Aorta (tissue), 5 donors: Measurements from ENCODE around the gene FBXL3. TPM values are rescaled to one million over a fixed set of nuclear protein-coding genes. Genes with fewer than 3 reads are reported as not detected.

Source experiments
- ATAC-seq: fragments of 200-7000 bp; cut with Tn5 transposase; one replicate; pipeline ENCODE4 v1.9.1; 2022; ENCODE audit warnings: moderate library complexity; ENCODE audit not compliant: low FRiP score
- DNase-seq, 2 donors: peaks; one replicate each; pipeline ENCODE4 v3.0.0-alpha.2; 2020
- H3K27ac ChIP-seq, 2 donors: one replicate each; pipeline ENCODE4 v1.5.1; 2013; ENCODE audit warnings: low read length in 2 of 2, mild to moderate bottlenecking in 2 of 2, moderate library complexity in 2 of 2, control low read depth in 1 of 2, inconsistent platforms in 1 of 2, low read depth in 1 of 2
- H3K27me3 ChIP-seq, 2 donors: one replicate each; pipeline ENCODE4 v1.6.1; 2013; ENCODE audit warnings: control low read depth in 1 of 2, low read length in 1 of 2, mild to moderate bottlenecking in 1 of 2, moderate library complexity in 1 of 2; ENCODE audit not compliant: insufficient read depth in 2 of 2, control insufficient read depth in 1 of 2
- H3K36me3 ChIP-seq, 2 donors: one replicate each; pipeline ENCODE4 v1.6.1; 2013; ENCODE audit warnings: control low read depth in 1 of 2, low read length in 1 of 2, mild to moderate bottlenecking in 1 of 2; ENCODE audit not compliant: insufficient read depth in 2 of 2, control insufficient read depth in 1 of 2
- H3K4me1 ChIP-seq, 2 donors: one replicate each; pipeline ENCODE4 v1.6.1; 2013; ENCODE audit warnings: low read length in 2 of 2, control low read depth in 1 of 2, mild to moderate bottlenecking in 1 of 2, moderate library complexity in 1 of 2; ENCODE audit not compliant: insufficient read depth in 2 of 2, control insufficient read depth in 1 of 2
- H3K4me3 ChIP-seq, 2 donors: one replicate each; pipeline ENCODE4 v1.5.1; 2013; ENCODE audit warnings: low read length in 2 of 2, control low read depth in 1 of 2, mild to moderate bottlenecking in 1 of 2
- H3K9me3 ChIP-seq: one replicate; pipeline ENCODE4 v1.6.1; 2013; ENCODE audit warnings: mild to moderate bottlenecking, low read length; ENCODE audit not compliant: control insufficient read depth
- WGBS, 2 donors: extraction: QIAGEN DNeasy Blood & Tissue Kit; methylation state at CpG; one replicate each; pipeline ENCODE4 v1.1.7; 2013; 5-methylcytosine and 5-hydroxymethylcytosine counted together
- intact Hi-C, 2 donors: fragments of 100-400 bp; cut with DNase I; formaldehyde crosslinking; loops; one replicate each; pipeline versions ENCODE4 v1.14.2 to v1.15.0; 2022
- long read RNA-seq, 2 donors: library from polyadenylated mRNA; unstranded; transcript quantifications; one replicate each; pipeline ENCODE4 v2.0.0, GENCODE V29; 2020 to 2021
- polyA plus RNA-seq, 2 donors: library from polyadenylated mRNA; stranded (reverse); fragments of 200-250 nt; gene quantifications; one replicate each; pipeline ENCODE4 v1.2.3, GENCODE V29; 2013
- total RNA-seq, 2 donors: library from RNA; stranded (reverse); fragmentation: NEBNext Ultra II Directional; extraction: Animal tissue kit (Norgen Biotek cat#: 25700); gene quantifications; one replicate each; pipeline ENCODE4 v1.2.1, GENCODE V29; 2021
- donor health status: healthy with polysubstance abuse.
- donor health status: Bipolar disorder and iron deficiency.
- donor health status: DM: no; HTN: no; CAD: no.
- donor health status: DM: no; HTN: no; CAD: no.
- donor health status: DM: yes; HTN: yes; CAD: no.

The FBXL3 gene, protein sequence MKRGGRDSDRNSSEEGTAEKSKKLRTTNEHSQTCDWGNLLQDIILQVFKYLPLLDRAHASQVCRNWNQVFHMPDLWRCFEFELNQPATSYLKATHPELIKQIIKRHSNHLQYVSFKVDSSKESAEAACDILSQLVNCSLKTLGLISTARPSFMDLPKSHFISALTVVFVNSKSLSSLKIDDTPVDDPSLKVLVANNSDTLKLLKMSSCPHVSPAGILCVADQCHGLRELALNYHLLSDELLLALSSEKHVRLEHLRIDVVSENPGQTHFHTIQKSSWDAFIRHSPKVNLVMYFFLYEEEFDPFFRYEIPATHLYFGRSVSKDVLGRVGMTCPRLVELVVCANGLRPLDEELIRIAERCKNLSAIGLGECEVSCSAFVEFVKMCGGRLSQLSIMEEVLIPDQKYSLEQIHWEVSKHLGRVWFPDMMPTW
- total RNA-seq (10 to 100 TPM; 62.1 to 73.9 TPM), polyA plus RNA-seq (10 to 100 TPM; 38.7 to 58.2 TPM)
- long read RNA-seq, donor 1, partial matches to known transcripts, result 0 of 14 reads
- long read RNA-seq, donor 1, other reads (novel, unspliced or antisense), result 10 of 14 reads
- long read RNA-seq, donor 2, transcript FBXL3-201 (5 exons, 3,503 nt), result major isoform, 26 of 43 reads
- long read RNA-seq, donor 2, partial matches to known transcripts, result 2 of 43 reads
- long read RNA-seq, donor 2, other reads (novel, unspliced or antisense), result 14 of 43 reads

DNA sequence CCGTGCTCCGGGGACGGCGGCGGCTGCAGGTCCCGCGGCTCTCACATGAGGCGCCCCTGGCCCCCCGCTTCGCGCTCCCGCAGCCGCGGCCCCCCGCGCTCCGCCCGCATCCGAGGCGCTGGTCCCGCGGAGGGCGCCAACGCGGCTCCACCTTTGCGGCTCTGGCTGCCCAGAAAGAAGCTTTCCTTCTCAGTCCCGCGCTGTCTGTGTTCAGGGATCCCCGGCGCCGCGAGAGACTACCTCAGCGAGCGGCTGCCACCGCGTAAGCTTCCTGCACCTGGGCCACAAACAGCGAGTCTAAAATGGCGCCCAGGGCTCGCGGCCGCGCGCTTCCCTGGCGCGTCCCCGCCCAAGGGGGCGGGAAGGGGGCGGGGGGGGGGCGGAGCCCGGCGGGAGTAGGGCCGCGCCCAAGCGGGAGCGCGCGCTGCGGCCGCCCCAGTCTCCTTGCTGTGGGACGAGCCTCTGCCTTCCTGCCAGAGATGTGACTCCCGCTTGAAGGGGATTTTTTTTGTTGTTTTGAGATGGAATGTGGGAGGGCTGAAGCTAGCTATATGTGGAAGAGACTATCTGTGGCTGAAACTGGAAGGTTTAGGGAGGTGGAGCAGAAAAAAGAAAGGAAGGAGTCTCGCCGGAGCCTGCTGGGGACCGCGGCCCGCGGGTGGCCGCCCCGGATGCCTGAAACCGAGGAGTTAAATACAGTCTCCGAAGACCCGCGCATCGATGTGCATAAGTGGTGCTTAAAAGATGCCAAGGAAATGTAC, at the start of gene FBXL3:
TSS of gene FBXL3 (minus strand) at position 299 of the 761 bp plus-strand sequence. CDS start 5,299 bp downstream, outside the sequence.
- peak; percentile 90 to 94 for DNase-seq
- 0 to 1% methylated on average over 30 to 74 of the region's 74 CpGs for WGBS, 2 donors
- intact Hi-C loops, result loop anchor here (10.0 kb wide), 1 partner anchor 298 kb away; the partner anchor contains the start of gene MYCBP2 (in 2 of the 2)
- H3K4me3 ChIP-seq, result peak within 1 kb of the TSS; percentile 98 to 100
- H3K27ac ChIP-seq, result peak within 1 kb of the TSS; percentile 92 to 99
- H3K9me3 ChIP-seq, result no peaks in the 10 kb centered on the region
- H3K36me3 ChIP-seq, result no peaks in the 10 kb centered on the region
- H3K4me1 ChIP-seq, result peaks cover 0 to 2% of the 10 kb centered on the region in 2 donors
- no peaks in the 10 kb centered on the region for H3K27me3 ChIP-seq
- peak; percentile 92 for ATAC-seq

DNA sequence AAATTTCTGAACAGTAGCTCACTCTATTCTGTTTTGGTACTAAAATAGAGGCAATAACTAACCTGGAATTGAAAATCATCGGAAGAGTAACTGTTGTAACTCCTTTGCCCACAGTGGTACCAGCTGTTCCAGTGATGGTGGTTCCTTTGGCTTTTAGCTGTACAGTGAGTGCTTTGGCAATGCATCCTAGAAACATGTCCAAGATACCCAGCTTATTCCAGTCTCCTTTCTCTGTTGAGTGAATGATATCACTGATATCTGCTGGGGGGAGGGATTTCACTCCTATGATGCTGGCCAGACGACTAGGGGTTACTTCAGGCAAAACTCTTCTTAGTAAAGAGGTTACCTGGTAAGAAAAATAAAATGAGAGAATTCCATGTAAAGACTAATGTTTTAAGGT, 40.6 kb upstream of the FBXL3 start:
- DNase-seq (no peak), ATAC-seq (no peak)
- WGBS, 2 donors, result 59 to 77% methylated on average over 2 of the region's 2 CpGs
- Histone ChIP-seq H3K4me1 (no peaks in the 10 kb centered on the region), H3K36me3 (peaks cover 6 to 7% of the 10 kb centered on the region in 2 donors), H3K4me3 (no peak overlapping the region), H3K27me3 (no peaks in the 10 kb centered on the region), H3K9me3 (no peaks in the 10 kb centered on the region), H3K27ac (no peak overlapping the region)
- intact Hi-C loops, result no loop called here

DNA sequence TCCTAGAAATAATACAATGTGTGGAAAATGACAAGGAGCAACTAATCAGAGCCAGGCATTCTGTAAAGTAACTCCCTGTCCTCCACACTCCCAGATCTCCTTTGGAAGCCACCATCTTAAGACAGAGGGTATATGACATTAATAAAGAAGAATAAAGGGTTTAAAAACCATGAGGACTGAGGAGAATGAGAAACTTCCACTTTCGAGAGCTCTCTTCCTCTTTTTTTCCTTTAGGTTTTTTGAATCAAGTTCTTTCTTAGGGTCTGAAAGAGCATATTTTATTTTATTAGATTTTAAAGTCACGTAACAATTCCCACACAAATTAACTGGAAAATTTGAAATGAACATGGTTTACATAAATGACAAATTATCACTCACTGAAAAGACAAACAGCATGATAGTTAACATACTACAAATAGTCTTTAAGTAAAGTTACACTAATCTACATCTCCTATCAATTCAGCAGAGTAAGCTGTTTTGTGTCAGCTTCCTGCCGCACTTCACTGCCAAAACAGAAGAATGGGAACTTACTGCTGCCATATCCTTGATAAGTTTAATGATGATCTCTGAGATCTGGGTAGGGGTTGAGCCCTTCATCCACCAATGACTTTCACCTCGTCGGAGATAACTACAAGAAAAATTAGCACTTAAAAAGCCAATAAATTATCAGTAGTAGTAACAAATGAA, 38.6 kb upstream of the FBXL3 start:
- Histone ChIP-seq H3K27ac (no peak overlapping the region), H3K36me3 (peaks cover 6 to 7% of the 10 kb centered on the region in 2 donors), H3K9me3 (no peaks in the 10 kb centered on the region), H3K4me3 (no peak overlapping the region), H3K27me3 (no peaks in the 10 kb centered on the region), H3K4me1 (no peaks in the 10 kb centered on the region)
- no peak for DNase-seq
- intact Hi-C loops, result no loop called here
- ATAC-seq, result no peak
- 79 to 80% methylated on average over 5 of the region's 5 CpGs for WGBS, 2 donors

DNA sequence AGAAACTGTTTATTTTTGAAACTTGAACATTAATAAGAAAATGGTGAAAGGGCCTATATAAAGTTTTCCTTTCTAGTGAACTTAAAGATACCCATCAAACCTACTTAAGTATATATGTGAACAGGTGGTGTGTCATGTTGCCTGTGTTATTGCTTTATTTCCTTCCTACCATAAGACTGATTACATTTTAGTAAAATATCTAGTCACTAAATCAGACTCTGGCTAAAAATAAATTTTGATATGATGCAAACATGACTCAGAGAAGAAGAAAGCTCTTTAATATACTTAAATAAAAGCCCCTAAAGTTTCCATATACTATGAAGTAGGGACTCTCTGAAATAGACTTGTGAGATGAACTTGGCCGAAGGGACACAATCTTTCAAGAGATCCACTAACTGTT, 35.1 kb upstream of the FBXL3 start:
- no peaks in the 10 kb centered on the region for H3K9me3 ChIP-seq
- H3K4me1 ChIP-seq, result no peaks in the 10 kb centered on the region
- intact Hi-C loops, result no loop called here
- no peak for ATAC-seq
- H3K4me3 ChIP-seq, result no peak overlapping the region
- no peak overlapping the region for H3K27ac ChIP-seq
- peaks cover 3 to 6% of the 10 kb centered on the region in 2 donors for H3K36me3 ChIP-seq
- no peak for DNase-seq
- 97 to 99% methylated on average over 1 of the region's 1 CpG for WGBS, 2 donors
- no peaks in the 10 kb centered on the region for H3K27me3 ChIP-seq

DNA sequence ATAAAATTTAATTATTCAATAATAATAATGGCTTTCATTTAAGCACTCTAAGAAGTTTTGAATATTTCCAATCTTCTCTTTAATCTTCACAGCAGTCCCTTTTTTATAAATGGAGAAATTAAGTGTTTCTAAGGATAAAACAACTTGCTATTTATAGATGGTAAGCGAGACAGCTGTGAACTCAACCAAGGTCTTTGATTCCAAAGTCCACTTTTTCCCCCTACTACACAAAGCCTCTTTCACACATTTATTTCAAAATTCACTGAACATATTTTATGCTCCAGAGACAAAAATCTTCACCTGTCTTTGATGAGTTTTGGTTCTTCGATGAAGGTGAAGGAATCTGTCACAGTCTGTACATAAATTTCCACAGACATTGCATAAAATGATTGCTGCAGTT, 34.4 kb upstream of the FBXL3 start:
- intact Hi-C loops, result no loop called here
- Histone ChIP-seq H3K27ac (no peak overlapping the region), H3K27me3 (no peaks in the 10 kb centered on the region), H3K9me3 (no peaks in the 10 kb centered on the region), H3K36me3 (peaks cover 3 to 6% of the 10 kb centered on the region in 2 donors), H3K4me3 (no peak overlapping the region), H3K4me1 (no peaks in the 10 kb centered on the region)
- WGBS, 2 donors, result 78 to 84% methylated on average over 2 of the region's 2 CpGs
- DNase-seq (no peak), ATAC-seq (no peak)

DNA sequence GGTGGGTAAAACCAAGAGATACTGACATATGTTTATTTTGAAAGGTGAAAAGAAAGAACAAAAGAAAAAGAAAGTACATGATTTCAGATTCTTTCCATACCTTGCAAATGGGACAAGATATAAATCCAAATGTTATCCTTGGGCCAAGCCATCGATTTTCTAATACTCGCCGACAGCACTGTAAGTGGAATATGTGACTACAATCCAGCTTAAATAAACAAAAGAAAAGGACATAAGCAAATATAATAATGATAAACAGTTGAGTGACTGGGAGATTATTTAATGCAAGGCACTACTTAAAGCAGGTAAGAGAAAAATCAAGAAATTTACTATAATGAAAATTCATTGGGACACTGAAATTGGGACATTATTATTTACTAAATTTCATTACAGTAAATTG, 29.9 kb upstream of the FBXL3 start:
- no peak for ATAC-seq

DNA sequence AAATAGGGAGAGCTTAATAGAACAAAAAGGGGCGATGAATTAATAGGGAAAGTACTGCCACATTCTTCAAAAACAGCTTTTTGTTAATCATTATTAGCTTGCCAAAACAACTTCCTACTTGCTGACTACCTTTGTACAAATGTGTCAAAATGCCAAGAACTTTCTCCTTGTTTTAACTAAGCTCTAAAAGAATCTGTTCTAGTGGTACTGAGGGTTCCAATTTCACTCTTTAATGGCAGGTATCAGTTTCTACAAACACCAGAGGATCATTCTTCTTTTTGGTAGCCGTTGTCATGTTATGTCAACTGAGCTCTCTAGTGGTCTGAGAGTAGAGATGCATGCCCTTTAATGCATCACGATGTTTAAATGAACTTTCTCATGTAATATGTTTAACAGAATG, 29.4 kb upstream of the FBXL3 start:
- ATAC-seq (no peak), DNase-seq (no peak)
- no peaks in the 10 kb centered on the region for H3K27me3 ChIP-seq
- H3K27ac ChIP-seq, result no peak overlapping the region
- no peaks in the 10 kb centered on the region for H3K9me3 ChIP-seq
- 69 to 73% methylated on average over 3 of the region's 3 CpGs for WGBS, 2 donors
- peaks cover 3 to 6% of the 10 kb centered on the region in 2 donors for H3K36me3 ChIP-seq
- no peak overlapping the region for H3K4me3 ChIP-seq
- intact Hi-C loops, result no loop called here
- H3K4me1 ChIP-seq, result no peaks in the 10 kb centered on the region

More for the DNA sequence above, 29.9 kb upstream of the FBXL3 start:
- Histone ChIP-seq H3K9me3 (no peaks in the 10 kb centered on the region), H3K27ac (no peak overlapping the region), H3K36me3 (peaks cover 3 to 6% of the 10 kb centered on the region in 2 donors), H3K4me3 (no peak overlapping the region), H3K4me1 (no peaks in the 10 kb centered on the region), H3K27me3 (no peaks in the 10 kb centered on the region)
- WGBS, 2 donors, result 82 to 84% methylated on average over 3 of the region's 3 CpGs
- intact Hi-C loops, result no loop called here
- no peak for DNase-seq

DNA sequence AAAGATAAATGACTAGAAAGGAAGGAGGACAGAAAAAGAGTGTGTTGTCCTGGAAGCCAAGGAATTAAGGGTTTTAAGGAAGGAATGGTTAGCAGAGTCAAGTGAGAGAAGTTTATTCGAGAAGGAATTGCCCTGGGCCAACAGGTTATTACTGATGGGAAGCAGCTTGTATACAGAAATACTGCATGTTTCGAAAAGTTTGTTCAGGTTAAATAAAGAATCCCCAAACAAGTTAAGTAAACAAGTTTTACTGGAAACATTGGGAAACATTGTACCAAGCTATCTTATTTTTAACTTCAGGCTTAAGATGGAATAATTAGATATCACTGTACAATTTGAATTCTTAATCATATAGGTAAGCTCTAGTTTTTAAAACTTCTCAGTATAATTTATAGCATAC, 28.2 kb upstream of the FBXL3 start:
- DNase-seq (no peak), ATAC-seq (no peak)
- Histone ChIP-seq H3K36me3 (peaks cover 5 to 6% of the 10 kb centered on the region in 2 donors), H3K9me3 (no peaks in the 10 kb centered on the region), H3K27ac (no peak overlapping the region), H3K4me3 (no peak overlapping the region), H3K4me1 (no peaks in the 10 kb centered on the region), H3K27me3 (no peaks in the 10 kb centered on the region)
- intact Hi-C loops, result no loop called here
- WGBS, 2 donors, result 97 to 98% methylated on average over 2 of the region's 2 CpGs
